Germinal center (tissue), 1 donor: ENCODE data around the gene TRIM48.
"Not testable (repeated sequence)": the region's sequence is repeated elsewhere in the genome, so short reads cannot be mapped to it uniquely, and the experiment has no call there.

Experiments used
- DNase-seq: peaks from one replicate; pipeline ENCODE4 v3.0.0; 2012; ENCODE audit warnings: mixed read lengths, low spot score

Gene TRIM48

GRCh38 chr11:55261855-55262254 is at the start of gene TRIM48:
TRIM48 (plus strand) TSS chr11:55262155; CDS start chr11:55262268, 113 bp downstream.
- not testable (repeated sequence) for DNase-seq

GRCh38 chr11:55238316-55238715 is 23.6 kb upstream of the TRIM48 start:
- DNase-seq: not testable (repeated sequence)

GRCh38 chr11:55263081-55263480 is 1.1 kb downstream of the TRIM48 start:
- no peak for DNase-seq
